SKM-1 treated with dmso at 0.1 percent for 144 hours (cell line): ENCODE measurements around the gene NFE2L2.
A peak's percentile ranks its signal among the peaks of the same experiment; 100 is the strongest.
"Not testable (repeated sequence)": the region's sequence is repeated elsewhere in the genome, so short reads cannot be mapped to it uniquely, and the experiment has no call there.

ENCODE experiments used
- DNase-seq: peaks from one replicate; lab custom pipeline; 2025; ENCODE audit not compliant: unreplicated experiment; lab: John Stamatoyannopoulos, UW

Gene NFE2L2

DNA sequence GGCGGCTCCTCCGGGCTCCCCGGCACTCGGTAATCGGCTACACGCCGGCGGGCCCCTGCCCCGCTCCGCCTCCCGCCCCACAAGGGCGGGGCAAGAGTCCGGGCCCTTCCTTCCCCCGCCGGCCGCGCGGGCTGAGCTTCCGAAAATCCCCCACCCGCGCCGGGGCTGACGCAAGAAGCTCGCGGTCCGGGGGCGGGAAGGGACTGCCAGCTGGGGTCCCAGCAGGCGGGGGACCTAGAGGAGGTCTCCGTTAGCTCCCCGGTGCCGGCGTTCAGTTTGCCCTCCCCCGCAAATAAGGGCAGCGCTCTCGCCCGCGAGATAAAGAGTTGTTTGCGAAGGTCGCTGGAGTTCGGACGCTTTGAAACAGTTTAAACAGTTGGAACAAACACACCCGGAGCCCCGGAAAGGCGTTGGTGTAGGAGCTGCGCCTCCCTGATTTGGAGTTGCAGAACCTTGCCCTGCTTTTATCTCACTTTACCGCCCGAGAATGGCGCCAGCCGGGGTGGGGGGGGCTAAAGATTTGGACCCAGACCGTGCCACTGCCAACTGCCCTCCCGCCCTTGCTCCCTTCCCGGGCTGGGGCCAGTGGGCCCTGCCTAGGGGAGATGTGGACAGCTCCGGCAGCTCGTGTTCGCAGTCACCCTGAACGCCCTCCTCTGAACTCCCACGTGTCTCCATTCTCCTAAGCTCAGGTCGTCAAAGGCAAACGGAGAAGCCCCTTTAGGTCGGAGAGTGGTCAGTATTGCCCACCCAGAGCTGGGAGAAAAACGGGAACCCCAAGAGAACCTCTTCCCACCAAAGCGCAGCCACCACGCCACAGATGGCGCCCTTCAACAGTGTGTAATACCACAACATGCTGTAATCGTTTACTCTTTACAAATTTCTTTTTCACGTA is at the start of gene NFE2L2:
NFE2L2 (minus strand) TSS at position 35 of the 895 bp plus-strand sequence. CDS start 151 bp downstream, outside the sequence.
- DNase-seq = peak; percentile 83

DNA sequence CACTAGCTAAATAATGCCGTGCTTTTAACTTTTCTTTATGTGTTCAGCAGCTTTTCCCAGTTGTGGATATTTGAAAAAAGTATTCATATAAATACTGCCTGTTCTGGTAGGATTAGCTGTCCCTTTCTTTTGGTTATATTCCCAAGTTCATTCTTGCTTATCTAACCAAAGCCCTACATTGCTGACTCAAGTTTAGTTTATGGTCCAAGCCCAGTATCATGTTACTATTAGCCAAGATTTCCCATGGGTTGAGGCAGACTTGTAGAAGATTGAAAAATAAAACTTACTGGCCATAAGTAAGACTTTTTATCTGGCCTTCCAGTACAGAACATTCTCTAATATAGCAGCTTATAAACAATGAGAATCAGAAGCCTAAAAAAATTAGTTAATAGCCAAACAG is 49.7 kb upstream of the NFE2L2 start:
- no peak for DNase-seq

DNA sequence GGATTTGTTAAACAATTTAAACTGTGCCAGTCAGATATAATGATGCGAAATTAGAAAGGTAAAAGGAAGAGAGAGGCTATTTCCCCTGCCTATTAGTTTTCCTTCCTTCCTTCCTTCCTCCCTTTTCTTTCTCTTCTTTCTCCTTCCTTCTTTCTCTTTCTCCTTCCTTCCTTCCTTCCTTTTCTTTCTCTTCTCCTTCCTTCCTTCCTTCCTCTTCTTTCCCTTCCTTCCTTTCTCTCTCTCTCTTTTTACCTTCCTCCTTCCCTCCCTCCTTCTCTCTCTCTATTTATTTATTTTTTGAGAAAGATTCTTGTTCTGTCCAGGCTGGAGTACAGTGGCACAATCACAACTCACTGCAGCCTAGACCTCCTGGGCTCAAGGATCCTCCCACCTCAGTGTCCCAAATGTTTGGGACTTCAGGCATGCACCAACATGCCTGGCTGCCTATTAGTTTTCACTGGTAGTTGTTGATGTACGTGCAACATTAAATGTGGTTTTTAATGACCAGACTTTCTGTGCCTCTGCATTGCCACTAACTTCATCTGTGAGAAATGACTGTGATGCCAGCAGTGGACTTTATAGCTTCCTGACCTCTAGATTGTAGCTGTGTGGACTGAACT is 48.7 kb upstream of the NFE2L2 start:
- no peak for DNase-seq

DNA sequence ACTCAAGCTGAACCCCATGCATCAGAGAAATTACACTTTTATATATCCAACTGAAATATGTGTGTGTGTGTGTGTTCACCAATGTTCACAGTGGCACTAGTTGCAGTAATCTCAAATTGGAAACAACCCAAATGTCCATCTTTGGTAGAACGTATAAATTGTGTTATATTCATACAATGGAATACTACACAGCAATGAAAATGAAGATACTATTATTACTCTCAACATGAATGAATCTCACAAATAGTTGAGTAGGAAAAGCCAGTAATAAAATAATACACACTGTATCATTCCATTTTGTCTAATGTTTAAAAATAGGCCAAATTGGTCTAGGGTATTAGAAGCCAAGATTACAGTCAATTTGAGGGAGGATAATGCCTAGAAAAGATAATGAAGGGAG is 48.0 kb upstream of the NFE2L2 start:
- no peak for DNase-seq

DNA sequence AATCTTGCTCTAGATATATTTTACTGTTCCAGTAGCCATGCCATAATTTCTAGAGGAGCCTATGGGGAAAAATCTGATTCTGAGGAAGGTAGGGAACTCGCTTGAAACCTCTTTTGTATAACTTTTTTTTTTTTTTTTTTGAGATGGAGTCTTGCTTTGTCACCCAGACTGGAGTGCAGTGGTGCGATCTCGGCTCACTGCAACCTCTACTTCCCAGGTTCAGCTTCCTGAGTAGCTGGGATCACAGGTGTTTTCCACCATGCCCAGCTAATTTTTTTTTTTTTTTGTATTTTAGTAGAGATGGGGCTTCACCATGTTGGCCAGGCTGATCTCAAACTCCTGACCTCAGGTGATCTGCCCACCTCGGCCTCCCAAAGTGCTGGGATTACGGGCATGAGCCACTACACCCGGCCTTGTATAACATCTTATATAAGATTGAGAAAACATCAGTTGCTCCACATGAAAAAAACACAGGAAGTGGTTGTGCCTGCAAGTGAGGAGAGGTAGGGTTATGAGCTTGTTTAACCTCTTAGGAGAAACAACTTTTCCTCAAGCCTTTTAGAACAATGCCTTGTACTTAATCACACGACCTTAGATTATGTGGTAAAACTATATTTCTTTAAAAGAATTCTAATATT is 45.3 kb upstream of the NFE2L2 start:
- DNase-seq = not testable (repeated sequence)

DNA sequence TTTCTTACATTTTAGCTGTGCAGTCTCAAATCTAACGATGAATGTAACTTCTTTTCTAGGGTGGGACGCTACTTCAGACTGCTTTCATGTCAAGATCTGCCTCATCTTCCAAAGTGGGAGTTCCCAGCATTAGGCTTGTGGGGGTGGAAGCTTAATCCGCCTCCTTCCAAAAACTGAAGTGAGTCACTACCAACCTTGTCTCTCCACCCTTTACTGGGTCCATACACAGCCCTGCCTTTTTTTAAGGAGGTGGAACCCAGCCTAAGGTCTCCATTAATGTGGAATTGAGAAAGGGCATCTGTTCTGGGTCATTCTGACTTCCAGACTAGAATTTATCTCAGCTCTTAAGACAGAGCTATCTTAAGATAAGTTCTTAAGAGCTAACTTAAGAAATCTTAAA is 42.0 kb upstream of the NFE2L2 start:
- no peak for DNase-seq

DNA sequence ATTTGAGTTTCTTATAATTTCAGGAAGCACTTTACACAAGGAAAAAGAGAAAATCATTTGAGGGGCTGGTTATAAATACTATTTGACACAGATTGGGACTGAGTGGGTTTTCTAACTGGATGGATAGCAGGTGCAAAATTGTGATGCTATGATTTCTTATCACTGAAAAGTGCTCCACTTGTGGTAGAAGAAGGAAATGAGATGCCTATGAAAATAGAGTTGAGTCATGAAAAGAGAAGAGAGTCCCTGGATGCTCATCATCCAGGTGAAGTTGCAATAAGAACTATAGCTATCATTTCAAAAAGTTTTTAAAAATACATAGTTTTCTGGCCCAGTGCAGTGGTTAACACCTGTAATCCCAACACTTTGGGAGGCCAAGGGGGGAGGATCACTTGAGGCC is 39.4 kb upstream of the NFE2L2 start:
- no peak for DNase-seq

DNA sequence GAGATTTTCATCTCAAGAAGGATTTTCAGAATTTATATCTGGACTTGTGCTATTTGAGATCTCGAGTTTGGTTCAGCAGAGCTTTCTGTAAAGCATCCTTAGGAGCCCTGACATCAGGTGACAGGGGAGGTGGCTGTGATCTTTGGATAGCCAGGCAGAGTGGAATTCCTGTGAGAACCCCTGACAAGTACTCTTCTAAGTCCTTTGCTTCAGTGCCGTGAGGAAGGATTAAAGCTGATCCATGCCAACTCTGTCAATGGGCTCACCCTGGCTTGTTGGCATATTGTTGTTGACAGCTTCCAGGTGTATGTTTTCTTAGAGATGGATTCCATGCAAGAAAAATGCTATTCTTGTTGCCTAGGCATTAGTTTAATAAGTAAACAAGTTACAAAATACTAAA is 38.0 kb upstream of the NFE2L2 start:
- DNase-seq = no peak

DNA sequence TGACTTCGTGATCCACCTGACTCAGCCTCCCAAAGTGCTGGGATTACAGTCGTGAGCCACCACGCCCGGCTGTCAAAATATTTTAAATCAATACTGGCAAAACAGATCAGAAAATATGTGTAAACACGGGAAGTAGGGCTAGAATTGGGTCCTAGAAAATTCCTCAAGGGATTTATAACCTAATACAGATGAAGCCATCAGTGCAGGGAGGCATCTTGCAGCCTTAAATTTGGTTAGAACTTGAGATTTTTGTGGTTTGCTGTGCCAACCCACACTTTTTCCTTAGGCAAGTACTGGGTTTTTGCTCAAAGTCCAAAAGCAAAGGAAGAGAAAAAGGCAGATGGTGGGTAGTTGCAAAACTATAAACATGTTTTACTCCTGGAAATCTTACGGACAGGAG is 33.7 kb upstream of the NFE2L2 start:
- DNase-seq = no peak

DNA sequence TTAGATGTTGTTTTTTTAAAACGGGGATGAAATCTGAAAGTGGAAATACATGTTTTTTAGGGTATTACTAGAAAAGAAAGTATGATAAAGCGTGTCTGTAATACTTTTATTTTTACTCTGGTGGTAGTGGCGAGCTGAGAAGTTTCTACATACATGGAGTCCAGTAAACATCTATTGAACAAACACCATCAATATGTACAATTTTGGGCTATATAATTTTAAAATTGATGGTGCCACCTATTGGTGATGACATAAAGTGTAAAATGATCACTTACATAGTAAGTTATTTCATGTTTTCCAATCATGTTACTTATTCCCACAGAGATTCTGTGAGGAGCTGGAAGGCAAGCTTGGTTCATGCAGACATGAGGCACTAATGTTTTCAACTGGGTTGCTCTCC is 31.5 kb upstream of the NFE2L2 start:
- peak; percentile 22 for DNase-seq

DNA sequence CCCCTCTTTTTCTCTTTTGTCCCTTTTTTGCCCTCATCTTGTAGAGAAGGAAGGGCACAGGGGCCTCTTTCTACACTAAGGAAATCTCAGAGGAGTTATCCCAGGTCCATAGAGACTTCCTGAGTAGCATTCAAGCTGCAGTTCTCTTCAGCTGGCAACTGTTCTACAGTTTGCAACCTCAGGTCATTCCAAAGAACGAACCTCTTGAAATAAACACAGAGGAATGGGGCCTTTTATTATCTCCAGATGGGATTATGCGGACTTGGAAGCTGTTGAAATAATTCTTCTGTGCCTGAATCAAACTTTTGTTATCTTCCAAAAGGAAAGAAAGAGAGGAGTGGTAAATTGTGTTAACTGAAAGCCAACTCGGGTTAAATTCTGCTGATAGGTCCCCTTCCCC is 31.0 kb upstream of the NFE2L2 start:
- no peak for DNase-seq

DNA sequence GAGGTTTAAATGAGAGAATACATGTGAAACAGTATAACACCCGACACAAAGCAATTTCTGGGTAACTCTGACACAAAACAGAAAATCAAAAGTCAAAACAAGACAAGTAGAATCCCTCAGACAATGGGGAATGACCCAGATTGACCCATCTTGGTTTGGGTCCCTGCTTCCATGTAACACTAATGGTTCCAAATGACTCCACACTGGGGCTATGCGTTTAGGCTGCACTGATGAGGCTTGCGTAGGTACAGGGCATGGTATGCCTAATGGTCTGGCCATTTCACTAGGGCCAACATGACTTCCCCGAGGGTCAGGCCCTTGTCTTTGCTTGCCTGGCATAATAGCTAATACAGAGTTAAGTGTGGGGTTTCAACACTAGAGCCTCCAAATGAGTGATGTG is 27.2 kb upstream of the NFE2L2 start:
- DNase-seq = no peak

DNA sequence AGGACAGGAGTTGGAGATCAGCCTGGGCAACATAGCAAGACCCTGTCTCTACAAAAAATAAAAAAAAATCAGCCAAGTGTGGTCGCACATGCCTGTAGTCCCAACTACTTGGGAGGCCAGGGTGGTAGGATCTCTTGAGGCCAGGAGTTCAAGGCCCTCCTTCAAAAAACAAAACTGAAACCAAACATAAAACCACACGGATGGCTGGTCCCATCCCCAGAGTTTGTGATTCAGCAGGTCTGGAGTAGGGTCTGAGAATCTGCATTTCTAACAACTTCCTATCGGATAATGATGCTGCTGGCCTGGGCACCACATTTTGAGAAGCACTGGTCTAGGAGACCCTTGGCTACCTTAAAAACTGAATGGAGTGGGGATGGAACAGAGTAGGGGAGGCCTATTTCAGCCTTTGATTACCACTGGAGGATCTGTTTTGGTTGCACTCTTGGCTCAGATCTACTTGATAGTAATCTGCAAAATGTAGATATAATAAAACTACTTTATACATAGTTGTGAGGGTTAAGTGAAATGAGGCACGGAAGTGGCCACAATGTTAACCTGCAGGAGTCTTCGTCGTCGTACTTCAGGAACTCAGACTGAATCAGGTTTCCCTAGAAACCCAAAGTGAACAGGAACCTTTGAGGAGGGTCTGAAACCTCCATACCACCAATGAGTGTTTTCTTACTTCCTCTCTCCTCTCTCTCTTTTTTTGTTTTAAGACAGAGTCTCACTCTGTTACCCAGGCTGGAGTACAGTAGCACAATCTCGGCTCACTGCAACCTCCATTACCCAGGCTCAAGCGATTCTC is 25.5 kb upstream of the NFE2L2 start:
- no peak for DNase-seq

DNA sequence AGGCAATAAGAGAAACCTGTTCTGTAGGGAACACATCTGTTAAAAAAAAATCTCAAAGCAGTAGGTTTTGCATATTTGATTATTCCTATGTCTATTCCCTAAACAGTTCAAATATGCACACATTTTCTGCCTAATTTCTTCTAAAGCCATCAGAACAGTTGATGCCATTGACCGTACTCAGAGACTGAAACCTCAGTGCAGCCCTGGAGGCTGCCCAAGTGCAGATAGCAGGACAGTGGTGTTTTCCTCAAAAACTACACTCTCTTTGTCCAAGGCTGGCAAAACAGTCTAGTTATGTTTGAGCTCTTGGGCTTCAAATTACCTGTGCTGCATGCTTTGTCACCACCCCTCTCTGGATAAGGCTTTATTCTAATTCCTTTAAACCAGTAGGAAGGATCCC is 23.3 kb upstream of the NFE2L2 start:
- DNase-seq = no peak

DNA sequence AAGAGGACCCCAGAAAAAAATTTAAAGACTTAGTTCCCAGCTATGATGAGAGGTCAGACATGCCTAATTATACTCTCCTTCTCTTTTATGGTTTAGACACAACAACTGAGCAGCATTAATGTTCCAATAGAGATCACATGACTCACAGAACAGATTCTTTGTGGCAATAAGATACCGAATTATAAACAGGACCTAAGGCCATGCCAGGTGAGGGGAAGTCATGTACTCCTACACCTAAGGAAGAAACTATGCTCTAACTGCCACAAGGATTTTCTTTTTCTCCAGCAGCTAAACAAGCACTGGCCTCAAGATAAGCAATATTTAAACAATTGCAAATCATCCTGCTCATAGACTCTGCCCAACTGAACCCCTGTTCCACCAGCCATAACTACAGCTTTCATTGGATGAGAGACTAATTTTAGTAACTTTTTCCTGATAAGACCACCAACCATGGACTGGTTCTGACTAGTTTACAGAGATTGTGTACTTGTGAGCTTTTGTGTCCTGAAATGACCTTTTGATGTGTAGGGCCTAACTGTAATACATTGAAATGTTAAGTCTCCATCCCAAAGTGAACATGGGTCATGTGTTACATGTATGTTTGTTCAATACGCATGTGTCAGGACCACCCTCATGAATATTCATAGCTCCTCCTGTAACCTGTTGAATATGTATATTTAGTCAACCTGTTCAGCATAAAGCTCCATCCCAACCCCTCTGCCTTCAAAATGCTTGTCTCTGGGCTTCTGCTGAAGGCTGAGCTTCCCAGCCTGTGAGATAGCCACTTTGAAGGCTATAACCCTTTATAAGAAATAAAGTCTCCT is 21.6 kb upstream of the NFE2L2 start:
- no peak for DNase-seq

DNA sequence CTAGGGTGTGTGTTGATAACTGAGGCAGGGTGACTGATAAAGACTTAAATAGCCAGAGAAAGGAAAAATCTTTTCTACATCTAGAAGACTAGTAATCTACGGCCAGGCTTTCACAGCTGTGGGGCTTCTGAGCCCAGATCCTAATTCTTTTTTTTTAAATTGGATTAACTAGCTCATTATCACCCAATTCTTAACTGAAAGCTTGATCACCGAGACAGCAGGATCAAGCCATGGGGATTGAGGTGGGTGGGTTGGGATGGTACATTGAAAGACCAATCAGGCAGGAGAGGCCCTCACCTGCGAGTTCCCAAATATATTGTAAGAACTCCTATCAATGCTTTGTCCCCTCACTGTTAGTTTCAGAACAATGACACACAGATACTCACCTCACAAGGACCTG is 20.0 kb upstream of the NFE2L2 start:
- DNase-seq = no peak

DNA sequence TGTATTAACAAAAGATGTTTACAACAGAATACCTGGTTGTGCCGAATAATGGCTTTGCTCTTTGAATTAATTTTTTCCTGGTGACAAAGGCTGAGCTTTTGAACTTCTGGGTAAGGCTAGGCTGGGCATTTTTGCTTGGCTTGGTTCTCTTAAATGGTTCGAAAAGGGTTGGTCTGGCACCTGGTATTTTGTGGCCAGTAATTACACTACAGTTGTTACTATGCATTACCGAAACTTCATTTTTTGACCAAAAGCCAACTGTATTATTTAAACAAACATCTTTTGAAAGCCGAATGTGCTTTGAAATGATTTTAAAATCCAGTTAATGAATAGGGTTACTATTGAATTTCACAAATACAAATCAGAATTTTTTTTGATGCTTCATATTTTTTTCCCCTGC is 19.4 kb upstream of the NFE2L2 start:
- no peak for DNase-seq

DNA sequence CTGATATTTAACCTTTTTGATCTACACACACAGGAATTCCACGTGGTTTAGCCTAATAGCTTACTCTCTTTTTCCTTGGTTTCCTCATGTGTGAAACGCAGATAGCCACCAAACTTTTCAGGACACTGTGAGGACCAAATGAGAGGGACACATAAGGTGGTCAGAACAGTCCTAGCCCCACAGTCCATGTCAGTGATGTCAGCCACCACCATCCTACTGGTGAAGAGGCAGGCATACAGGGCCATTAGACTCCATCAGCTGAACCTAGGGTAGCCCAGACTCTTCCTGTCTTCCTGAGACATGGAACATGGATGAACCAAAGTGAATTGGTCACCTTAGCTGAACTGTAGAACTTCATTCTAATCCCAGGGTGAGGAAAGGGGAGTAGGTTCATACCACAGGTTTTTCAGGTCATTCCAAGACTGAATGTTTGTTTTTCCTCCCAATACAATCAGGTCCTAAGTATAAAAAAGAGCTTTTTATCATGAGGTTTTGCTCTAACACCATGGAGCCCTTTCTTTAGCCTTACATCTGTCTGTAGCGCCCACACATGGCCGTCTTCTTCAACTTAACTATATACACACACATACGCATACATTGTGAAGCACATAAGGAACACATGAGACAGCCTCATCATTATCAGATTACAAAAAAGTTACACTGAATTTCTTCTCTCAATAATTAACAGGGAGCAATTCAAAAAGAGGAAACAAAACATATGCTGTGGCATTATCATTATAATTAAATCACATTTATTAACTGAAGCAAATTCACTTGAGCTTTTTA is 18.5 kb upstream of the NFE2L2 start:
- DNase-seq = no peak

DNA sequence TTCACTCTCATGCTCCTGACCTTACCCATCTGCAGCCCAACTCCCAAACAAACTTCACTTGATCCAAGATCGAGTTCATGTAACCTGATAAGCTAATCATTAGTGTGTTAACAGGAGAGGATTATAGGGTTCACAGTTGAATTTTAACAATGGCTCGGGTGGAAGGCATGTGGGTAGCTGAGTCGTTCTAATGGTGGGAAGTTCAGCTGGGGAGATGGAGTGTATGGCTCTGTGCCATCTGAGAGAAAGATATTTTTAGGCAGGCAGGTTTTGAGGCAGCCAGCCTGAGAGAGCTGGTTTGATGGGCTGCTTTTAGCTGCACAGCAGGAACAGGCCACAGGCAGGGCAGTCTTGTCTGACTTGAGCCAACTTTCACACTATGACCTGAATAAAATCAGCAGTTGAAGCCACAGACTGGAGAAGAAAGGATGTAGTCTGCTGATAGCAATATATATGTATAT is 17.7 kb upstream of the NFE2L2 start:
- no peak for DNase-seq
